ENCODE measurements around the gene UBR3.
A peak's percentile ranks its signal among the peaks of the same experiment; 100 is the strongest.

UBR3 gene

DNA sequence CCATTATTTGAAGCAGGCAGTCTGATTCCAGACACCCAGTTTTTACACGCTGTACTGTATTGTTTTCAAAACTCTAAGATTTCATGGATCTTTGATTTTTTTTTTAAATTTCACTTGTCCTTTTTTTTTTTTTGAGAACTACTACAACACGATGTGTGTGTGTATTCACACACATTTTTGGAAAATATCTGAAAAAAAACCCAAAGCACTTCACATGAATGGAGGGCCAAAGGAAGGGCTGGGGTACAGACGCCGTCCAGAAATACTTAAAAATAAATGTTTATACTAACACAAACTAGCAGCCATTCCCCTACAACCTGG lies 28.9 kb upstream of the UBR3 start:
- Histone ChIP-seq H3K4me2 (ENCODE audit: low read depth, low read length, poor library complexity, severe bottlenecking) (peak overlapping the region; percentile 93), H3K9me3 (ENCODE audit: insufficient read depth, low read depth, low read length) (no peaks in the 10 kb centered on the region), H3K4me3 (ENCODE audit: low read length, poor library complexity, severe bottlenecking) (peak overlapping the region; percentile 96), H3K27me3 (ENCODE audit: insufficient read depth, low read length, poor library complexity, severe bottlenecking) (no peaks in the 10 kb centered on the region), H3K36me3 (ENCODE audit: insufficient read depth, low read length) (no peaks in the 10 kb centered on the region), H2AFZ (ENCODE audit: low read length) (peak overlapping the region; percentile 87), H3K9me2 (replicated peaks; ENCODE audit: low read depth, low read length) (no peaks in the 10 kb centered on the region), H4K20me1 (ENCODE audit: insufficient read depth, low read length, poor library complexity, severe bottlenecking) (peaks cover 38% of the 10 kb centered on the region), H3K9ac (ENCODE audit: low read depth, low read length, poor library complexity, severe bottlenecking) (peak overlapping the region; percentile 89), H3K79me2 (ENCODE audit: insufficient read depth, low read length) (peaks cover 45% of the 10 kb centered on the region), H3K4me1 (ENCODE audit: insufficient read depth, low read length, poor library complexity, severe bottlenecking) (peaks cover 39% of the 10 kb centered on the region), H3F3A (ENCODE audit: low read depth) (peaks cover 3% of the 10 kb centered on the region; the same call in 1 of the 2 replicates)
- no peak for TF ChIP-seq EZH2phosphoT487 (IDR thresholded peaks at IDR 0.05; ENCODE audit: borderline replicate concordance)
- TF ChIP-seq, protein P1, sequence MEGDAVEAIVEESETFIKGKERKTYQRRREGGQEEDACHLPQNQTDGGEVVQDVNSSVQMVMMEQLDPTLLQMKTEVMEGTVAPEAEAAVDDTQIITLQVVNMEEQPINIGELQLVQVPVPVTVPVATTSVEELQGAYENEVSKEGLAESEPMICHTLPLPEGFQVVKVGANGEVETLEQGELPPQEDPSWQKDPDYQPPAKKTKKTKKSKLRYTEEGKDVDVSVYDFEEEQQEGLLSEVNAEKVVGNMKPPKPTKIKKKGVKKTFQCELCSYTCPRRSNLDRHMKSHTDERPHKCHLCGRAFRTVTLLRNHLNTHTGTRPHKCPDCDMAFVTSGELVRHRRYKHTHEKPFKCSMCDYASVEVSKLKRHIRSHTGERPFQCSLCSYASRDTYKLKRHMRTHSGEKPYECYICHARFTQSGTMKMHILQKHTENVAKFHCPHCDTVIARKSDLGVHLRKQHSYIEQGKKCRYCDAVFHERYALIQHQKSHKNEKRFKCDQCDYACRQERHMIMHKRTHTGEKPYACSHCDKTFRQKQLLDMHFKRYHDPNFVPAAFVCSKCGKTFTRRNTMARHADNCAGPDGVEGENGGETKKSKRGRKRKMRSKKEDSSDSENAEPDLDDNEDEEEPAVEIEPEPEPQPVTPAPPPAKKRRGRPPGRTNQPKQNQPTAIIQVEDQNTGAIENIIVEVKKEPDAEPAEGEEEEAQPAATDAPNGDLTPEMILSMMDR (conservative IDR thresholded peaks at IDR 0.05; ENCODE audit: low read length) = no peak

DNA sequence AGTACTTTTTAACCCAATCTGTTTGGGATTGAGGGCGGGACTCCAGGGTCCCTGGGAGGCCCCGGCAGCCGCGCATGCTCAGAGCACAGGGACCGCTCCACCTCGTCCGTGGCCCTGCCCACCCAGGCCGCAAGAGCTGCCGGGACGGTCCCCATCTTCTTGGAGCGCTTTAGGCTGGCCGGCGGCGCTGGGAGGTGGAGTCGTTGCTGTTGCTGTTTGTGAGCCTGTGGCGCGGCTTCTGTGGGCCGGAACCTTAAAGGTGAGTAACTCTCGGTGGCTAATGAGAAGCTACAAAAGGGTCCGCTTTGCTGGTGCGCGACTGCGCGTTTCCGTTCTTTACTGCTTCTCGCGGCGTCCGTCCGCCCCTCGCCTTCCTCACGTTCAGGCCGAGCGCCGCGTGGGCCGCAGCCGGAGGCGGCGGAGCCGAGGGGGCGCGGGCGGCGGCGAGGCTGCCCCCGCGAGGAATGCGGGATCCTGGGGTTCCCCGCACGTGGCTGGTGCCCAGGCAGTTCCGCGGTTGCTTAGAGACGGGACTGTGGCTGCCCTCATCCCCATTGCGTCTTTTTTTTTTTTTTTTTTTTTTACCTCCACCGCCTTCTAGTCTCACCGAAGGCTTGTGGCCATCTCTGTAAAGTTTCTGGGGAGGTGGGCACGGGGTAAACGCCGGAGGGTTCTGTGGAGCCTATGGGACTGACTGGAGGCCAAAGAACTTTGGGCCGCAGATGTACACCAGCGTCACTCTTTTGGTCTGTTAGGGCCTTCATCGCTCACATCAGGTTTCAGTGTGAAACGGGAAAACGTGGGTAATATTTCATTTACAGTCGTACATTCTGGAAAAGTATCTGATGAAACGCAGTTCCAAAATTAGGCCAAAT lies 28.3 kb upstream of the UBR3 start, which contains the start of gene SSB:
TSS of gene SSB (plus strand) at position 154 of the 875 bp plus-strand sequence. CDS start 2,090 bp downstream, outside the sequence.
- Histone ChIP-seq H3K79me2 (ENCODE audit: insufficient read depth, low read length) (peaks cover 51% of the 10 kb centered on the region), H3K4me1 (ENCODE audit: insufficient read depth, low read length, poor library complexity, severe bottlenecking) (peaks cover 42% of the 10 kb centered on the region), H3F3A (ENCODE audit: low read depth) (peaks cover 3% of the 10 kb centered on the region; the same call in 1 of the 2 replicates), H4K20me1 (ENCODE audit: insufficient read depth, low read length, poor library complexity, severe bottlenecking) (peaks cover 44% of the 10 kb centered on the region), H3K9me2 (replicated peaks; ENCODE audit: low read depth, low read length) (no peaks in the 10 kb centered on the region), H3K4me2 (ENCODE audit: low read depth, low read length, poor library complexity, severe bottlenecking) (peak within 1 kb of the TSS; percentile 93), H2AFZ (ENCODE audit: low read length) (peak within 1 kb of the TSS; percentile 87), H3K4me3 (ENCODE audit: low read length, poor library complexity, severe bottlenecking) (peak within 1 kb of the TSS; percentile 96), H3K9ac (ENCODE audit: low read depth, low read length, poor library complexity, severe bottlenecking) (peak within 1 kb of the TSS; percentile 89), H3K27me3 (ENCODE audit: insufficient read depth, low read length, poor library complexity, severe bottlenecking) (no peaks in the 10 kb centered on the region), H3K36me3 (ENCODE audit: insufficient read depth, low read length) (no peaks in the 10 kb centered on the region), H3K9me3 (ENCODE audit: insufficient read depth, low read depth, low read length) (no peaks in the 10 kb centered on the region)
- no peak for TF ChIP-seq EZH2phosphoT487 (IDR thresholded peaks at IDR 0.05; ENCODE audit: borderline replicate concordance)
- TF ChIP-seq, protein P1 (conservative IDR thresholded peaks at IDR 0.05; ENCODE audit: low read length) = no peak

DNA sequence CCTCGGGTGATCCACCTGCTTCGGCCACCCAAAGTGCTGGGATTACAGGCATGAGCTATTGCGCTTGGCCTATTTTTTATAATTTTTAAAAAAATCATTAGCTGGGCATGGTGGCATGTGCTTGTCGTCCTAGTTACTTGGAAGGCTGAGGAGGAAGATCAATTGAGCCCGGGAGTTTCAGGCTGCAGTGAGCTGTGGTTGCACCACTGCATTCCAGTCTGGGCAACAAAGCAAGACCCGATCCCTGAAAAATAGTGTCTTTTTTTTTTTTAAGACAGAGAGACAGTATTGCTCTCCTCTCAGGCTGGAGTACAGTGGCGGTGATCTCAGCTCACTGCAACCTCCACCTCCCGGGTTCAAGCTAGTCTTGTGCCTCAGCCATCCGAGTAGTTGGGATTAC lies 23.8 kb upstream of the UBR3 start:
- peak overlapping the region; percentile 93 for H3K4me2 ChIP-seq (ENCODE audit: low read depth, low read length, poor library complexity, severe bottlenecking)
- no peaks in the 10 kb centered on the region for H3K27me3 ChIP-seq (ENCODE audit: insufficient read depth, low read length, poor library complexity, severe bottlenecking)
- H4K20me1 ChIP-seq (ENCODE audit: insufficient read depth, low read length, poor library complexity, severe bottlenecking) = peaks cover 63% of the 10 kb centered on the region
- H3K79me2 ChIP-seq (ENCODE audit: insufficient read depth, low read length) = peaks cover 58% of the 10 kb centered on the region
- no peak for TF ChIP-seq EZH2phosphoT487 (IDR thresholded peaks at IDR 0.05; ENCODE audit: borderline replicate concordance)
- TF ChIP-seq, protein P1 (conservative IDR thresholded peaks at IDR 0.05; ENCODE audit: low read length) = no peak
- H3K9me3 ChIP-seq (ENCODE audit: insufficient read depth, low read depth, low read length) = no peaks in the 10 kb centered on the region
- H3K36me3 ChIP-seq (ENCODE audit: insufficient read depth, low read length) = peaks cover 33% of the 10 kb centered on the region
- peak overlapping the region; percentile 53 for H3K9ac ChIP-seq (ENCODE audit: low read depth, low read length, poor library complexity, severe bottlenecking)
- H3K4me1 ChIP-seq (ENCODE audit: insufficient read depth, low read length, poor library complexity, severe bottlenecking) = peaks cover 39% of the 10 kb centered on the region
- H3K4me3 ChIP-seq (ENCODE audit: low read length, poor library complexity, severe bottlenecking) = peak overlapping the region; percentile 47
- H2AFZ ChIP-seq (ENCODE audit: low read length) = no peak overlapping the region
- H3F3A ChIP-seq (ENCODE audit: low read depth) = peaks cover 3% of the 10 kb centered on the region; the same call in 1 of the 2 replicates
- no peaks in the 10 kb centered on the region for H3K9me2 ChIP-seq (replicated peaks; ENCODE audit: low read depth, low read length)

Data from Loucy (cell line).